NCI-H187 treated with DMSO at 0.1 percent for 48 hours (cell line): ENCODE data around the gene GNAT2.
A peak's percentile ranks its signal among the peaks of the same experiment; 100 is the strongest.
"Not testable (repeated sequence)": the region's sequence is repeated elsewhere in the genome, so short reads cannot be mapped to it uniquely, and the experiment has no call there.

Experiments used
- DNase-seq: peaks from one replicate; lab custom pipeline; 2025; lab: John Stamatoyannopoulos, UW

GNAT2 gene

GRCh38 chr1:109619576-109620400, at the start of gene GNAT2, which contains the start of gene AMPD2:
Gene GNAT2, minus strand, starts transcription at chr1:109619616. Its CDS starts 6,746 bp downstream, at chr1:109612870.
Gene AMPD2, plus strand, starts transcription at chr1:109619837. Its CDS starts 1,339 bp downstream, at chr1:109621176.
- DNase-seq = no peak

DNA sequence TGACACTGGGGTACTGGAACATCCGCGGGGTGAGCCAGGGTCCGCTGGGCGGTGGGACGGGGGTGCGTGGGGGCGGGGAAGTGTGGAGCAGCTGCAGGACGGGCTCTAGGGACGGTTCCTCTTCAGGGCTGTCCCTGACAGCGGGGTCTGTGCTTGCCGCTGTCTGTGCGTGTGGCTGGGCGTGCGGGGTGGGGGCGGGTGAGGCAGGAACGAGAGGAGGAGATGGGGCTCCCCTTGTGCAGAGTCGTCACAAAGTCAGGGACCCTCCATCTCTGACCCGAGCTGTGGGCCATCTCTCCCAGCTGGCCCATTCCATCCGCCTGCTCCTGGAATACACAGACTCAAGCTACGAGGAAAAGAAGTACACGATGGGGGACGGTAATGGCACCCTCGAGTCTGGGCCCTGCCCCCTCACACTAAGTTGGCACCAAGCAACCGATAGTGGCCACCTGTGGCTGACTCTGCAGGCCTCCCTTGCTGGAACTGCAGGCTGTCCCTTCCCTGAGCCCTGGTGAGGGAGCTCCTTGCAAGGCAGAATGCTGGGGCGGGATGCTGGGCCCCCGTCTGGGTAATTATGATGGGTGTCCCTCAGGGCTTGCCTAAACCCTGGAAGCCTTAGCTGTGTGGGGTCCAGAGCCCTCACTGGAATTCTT, 48.8 kb upstream of the GNAT2 start:
- DNase-seq = no peak

GRCh38 chr1:109667452-109668122, 48.2 kb upstream of the GNAT2 start, which contains the start of gene GSTM2:
Gene GSTM2, plus strand, starts transcription at chr1:109668057. Its CDS starts 59 bp downstream, at chr1:109668116.
- no peak for DNase-seq

DNA sequence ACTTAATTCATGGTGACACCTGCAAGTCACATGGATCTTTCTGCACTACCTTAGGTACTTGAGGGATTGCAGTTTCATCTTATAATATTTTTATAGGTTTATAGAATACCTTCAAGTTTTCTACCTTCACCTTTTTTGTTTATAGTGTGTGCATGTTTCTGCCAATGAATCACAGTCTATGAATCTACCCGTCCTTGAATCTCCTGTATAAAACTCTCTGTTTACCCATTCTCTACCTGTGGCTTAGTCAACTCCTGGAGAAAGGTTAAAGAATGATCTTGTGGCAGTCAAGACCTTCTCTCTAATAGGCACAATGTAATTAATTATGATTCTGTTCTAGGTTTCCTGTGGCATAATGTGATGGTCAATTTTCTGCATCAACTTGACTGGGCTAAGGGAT, 45.3 kb upstream of the GNAT2 start:
- no peak for DNase-seq

DNA sequence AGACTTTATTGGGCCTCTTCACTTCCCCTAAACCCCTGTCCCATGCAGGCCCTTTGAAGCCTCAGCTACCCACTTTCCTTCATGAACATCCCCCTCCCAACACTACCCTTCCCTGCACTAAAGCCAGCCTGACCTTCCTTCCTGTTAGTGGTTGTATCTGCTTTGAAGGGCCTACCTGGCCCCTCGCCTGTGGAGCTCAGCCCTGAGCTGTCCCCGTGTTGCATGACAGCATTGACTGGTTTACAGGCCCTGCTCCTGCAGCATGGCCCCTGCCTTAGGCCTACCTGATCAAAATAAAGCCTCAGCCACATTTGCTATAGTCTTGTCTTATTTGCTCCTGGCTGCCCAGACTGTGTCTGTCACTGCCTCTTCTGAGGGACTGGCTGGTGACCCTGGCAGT, 42.0 kb upstream of the GNAT2 start:
- DNase-seq = no peak

DNA sequence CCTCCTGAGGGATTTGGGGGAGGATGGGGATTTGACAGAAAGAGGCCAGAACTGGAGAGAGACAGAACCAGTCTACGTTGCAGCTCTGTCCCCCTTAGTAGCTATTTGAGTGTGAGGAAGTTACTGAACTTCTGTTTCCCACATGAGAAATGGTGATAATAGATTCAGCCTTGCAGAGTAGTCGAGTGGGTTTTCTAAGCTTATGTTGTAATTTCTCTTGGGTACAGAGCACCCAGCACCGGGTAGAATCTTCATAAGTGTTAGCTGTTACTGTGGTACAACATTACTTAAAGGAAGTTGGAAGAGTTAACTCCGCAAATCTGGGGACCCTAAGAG, 41.2 kb upstream of the GNAT2 start:
- not testable (repeated sequence) for DNase-seq

- peak; percentile 81 for DNase-seq
These were observed 40.7 kb upstream of the GNAT2 start for GRCh38 chr1:109659997-109660690.

DNA sequence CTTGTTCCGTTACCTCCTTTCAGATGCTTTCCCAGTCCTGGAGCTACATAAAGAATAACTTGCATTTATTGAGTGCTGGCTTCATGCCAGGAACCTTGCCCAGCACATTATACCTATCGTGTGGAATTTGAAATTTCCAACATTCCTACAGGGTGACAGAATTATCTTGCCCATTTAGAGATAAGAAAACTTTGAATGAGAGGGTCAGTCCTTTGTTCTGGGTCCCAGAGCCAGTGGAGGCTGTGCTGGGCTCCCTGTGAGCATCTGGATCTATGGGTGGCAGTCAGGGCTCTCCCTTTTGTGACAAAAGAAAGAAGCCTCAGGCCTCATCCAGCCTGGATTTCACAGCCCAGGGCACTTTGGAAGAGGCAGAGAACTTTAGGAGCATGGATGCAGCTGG, 39.7 kb upstream of the GNAT2 start:
- no peak for DNase-seq

DNA sequence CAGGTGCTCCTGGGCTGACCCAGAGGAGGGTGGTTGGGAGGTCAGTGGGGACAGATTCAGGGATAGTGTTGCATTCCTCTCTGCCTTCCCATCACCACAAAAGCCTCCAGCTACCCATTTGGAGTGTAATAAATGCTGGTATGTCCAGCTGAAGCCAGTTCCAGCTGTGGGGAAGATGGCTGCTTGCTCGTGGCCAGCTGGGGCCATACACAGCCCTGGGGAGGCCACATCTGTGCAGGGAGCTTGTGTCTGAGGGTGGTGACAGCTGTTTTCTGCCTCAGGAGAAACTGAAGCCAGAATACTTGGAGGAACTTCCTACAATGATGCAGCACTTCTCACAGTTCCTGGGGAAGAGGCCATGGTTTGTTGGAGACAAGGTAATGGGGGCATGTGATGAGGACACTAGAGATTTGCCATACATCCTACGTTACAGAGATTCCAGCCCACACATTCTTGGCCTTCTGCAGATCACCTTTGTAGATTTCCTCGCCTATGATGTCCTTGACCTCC, 39.2 kb upstream of the GNAT2 start:
- DNase-seq = no peak

GRCh38 chr1:109657970-109658369, 38.6 kb upstream of the GNAT2 start:
- DNase-seq = no peak

DNA sequence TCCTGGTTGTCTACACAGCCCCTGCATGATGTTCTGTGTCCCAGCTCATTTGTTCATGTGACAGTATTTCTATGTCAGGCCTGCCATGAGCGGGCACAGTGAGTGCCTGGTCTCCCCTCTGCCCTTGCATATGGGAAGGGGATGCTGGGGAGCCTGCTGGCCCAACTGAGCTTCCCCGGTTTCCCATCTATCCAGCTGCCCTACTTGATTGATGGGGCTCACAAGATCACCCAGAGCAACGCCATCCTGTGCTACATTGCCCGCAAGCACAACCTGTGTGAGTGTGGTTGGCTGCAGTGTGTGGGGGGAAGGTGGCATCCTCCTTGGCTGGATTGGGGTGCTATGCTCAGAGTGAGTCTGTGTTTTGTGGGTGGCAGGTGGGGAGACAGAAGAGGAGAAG, 38.0 kb upstream of the GNAT2 start:
- no peak for DNase-seq

- no peak for DNase-seq
These were observed 36.5 kb upstream of the GNAT2 start, which contains the start of gene GSTM4 for GRCh38 chr1:109655615-109656519. Gene GSTM4, plus strand, starts transcription at chr1:109656099. Its CDS starts 291 bp downstream, at chr1:109656390.

DNA sequence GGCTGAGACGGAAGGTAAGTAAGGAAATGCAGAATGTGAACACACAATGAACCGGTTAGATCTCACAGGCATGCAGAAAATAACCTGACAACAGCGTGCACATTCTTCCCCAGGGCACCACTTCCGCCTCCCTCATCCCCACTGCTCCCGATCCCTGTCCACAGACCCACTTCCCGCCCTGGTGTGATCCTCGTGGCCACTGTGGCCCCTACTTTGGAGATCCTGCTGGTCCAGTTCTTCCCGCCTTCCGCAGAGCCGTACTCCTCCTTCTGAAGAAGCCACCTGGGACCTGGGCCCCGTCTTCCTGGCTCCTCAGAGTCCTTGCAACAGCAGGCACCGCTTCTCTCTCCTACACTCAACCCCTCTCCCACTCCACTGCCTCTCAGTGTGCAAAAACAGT, 35.1 kb upstream of the GNAT2 start:
- no peak for DNase-seq

DNA sequence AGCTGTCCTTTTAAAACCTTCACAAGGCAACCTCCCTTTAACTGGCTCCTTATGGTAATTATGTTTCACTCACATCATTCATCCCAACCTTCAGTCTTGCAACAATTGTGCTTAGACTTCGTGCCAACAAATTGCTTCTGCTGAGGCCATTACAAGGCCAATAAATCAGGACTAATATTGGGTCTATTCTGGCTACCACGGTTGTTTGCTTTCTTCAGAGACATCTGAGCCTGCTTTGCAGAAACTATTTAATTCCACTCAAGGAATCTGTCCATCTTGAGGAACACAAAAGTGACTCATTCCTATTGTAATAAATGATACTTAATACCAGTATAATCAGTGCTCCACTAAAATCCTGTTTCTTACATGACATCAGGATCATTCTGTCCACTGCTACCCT, 33.9 kb upstream of the GNAT2 start:
- DNase-seq = no peak

DNA sequence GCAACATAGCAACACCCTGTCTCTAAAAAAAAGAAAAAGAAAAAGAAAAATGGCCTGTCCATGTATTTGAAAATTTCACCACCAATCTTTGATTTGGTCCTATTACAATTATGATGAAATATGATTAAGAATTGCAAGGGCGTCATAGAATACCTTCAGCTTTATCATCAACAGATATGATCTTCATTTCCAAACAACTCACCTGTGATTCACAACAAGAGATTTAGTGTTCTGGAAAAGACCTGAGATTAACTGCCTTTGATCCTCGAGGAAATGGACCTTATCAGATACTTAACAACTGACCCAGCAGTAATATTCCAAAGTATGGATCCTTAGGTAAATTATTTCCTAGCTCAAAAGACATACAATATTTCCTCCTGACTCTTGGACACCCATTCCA, 33.0 kb upstream of the GNAT2 start:
- no peak for DNase-seq

GRCh38 chr1:109650609-109651008, 31.2 kb upstream of the GNAT2 start:
- DNase-seq = no peak

GRCh38 chr1:109649491-109649914, 30.1 kb upstream of the GNAT2 start:
- no peak for DNase-seq

DNA sequence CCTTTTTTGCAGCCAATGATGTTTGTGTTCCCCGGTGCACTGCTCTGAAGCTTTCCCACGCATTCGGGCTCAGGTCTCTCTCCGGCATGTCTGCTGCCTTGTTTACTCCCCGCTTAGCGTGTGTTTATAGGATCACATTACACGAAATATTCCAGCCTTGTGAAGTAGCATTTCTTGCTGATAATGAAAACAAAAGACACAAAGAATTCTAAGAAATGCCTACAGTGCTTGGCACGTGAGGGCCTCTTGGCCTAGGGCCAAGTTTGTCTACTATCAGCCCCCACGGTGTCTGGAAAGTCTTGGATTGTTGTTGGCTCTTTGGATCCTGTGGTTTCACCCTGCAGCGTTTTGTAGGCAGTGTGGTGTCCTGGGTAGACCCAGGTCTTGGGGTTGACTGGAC, 25.3 kb upstream of the GNAT2 start:
- DNase-seq = no peak

DNA sequence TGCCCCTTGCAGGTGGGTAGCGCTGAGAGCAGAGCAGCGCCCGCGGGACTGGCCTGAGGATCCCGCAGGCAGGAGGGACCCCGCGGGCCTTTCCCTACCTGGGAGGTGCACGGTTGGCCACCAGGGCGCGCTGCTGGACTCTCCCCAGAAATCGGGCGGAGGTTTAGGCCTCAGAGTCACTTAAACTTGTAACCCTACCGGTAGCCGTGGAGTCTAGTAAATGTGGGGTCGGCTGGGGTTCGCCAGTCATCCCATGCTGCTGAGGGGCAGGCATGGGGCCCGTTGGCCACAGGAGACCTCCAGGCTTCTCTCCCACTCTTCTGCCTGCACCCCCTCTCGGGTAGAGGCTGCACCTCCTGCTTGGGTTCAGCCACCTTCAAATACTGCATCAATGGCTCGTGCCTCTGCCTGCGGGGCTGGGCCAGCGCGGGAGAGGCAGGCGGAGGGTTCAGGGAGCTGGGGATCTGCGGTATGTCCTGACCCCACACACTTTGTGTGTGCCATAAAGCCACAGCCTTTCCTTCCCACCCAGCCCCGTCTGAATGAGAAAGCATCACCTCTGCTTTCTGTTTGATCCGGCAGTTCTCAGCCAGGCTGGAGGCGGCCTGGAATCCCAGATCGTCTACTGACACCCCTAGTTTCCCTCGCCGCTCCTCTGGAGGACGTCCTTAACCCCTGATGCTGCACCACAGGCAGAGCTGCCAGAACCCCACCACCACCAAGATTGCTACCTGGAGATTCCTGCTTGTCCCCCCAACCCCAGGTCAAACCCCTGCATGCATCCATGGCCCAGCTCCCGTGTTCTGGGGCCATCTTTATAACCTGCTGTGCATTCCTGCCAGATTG, 24.2 kb upstream of the GNAT2 start:
- peak; percentile 32 for DNase-seq

DNA sequence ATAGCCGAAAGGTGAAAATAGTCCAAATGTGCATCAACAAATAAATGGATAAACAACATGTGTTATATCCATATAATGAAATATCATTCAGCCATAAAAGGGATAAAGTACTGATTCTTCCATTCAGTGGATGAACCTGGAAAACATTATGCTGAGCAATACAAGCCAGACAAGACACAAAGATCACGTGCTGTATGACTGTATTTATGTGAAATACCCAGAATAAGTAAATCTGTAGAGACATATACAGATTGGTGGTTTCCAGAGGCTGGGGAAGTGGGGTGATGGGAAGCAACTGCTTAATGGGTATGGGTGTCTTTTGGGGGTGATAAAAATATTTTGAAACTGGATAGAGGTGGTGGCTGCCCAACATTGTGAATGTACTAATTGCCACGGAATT, 23.2 kb upstream of the GNAT2 start:
- DNase-seq = no peak
